ENCODE measurements around the gene HDAC4.
A peak's percentile ranks its signal among the peaks of the same experiment; 100 is the strongest.

The HDAC4 gene

DNA sequence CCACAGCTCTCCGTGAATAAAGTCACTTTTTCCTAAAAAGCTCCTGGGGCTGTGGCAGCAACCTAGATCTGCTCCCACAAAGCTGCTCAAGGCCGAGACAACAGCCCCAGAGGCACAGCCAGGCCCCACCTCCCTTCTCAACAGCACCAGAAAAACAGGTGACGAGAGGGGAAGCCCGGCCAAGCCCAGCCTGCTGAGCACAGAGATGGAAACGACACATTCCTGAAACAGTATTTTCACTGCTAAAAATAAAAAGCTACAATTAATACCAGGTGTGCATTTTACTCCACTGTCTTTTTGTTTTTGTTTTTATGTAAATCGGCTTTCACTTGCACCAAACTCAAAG, 199.3 kb downstream of the HDAC4 start:
- H4K20me1 ChIP-seq (ENCODE audit: insufficient read depth, low read length), result no peaks in the 10 kb centered on the region
- H3K4me2 ChIP-seq (ENCODE audit: low read depth, low read length), result peak overlapping the region; percentile 86
- DNase-seq, result peak; percentile 81
- H3K9me3 ChIP-seq (replicated peaks; ENCODE audit: insufficient read depth, low read length), result no peaks in the 10 kb centered on the region
- H3K4me1 ChIP-seq (ENCODE audit: low read length), result peaks cover 20% of the 10 kb centered on the region
- no peaks in the 10 kb centered on the region for H3K36me3 ChIP-seq (replicated peaks; ENCODE audit: insufficient read depth, low read length)
- no peaks in the 10 kb centered on the region for H3K9me2 ChIP-seq (replicated peaks; ENCODE audit: insufficient read depth, low read length)
- peaks cover 6% of the 10 kb centered on the region for H3F3A ChIP-seq (ENCODE audit: insufficient read depth, low read length)
- peaks cover 37% of the 10 kb centered on the region for H3K79me2 ChIP-seq (ENCODE audit: low read length)
- H3K27ac ChIP-seq (ENCODE audit: low read length), result peak overlapping the region; percentile 60
- TF ChIP-seq EZH2phosphoT487 (IDR thresholded peaks at IDR 0.05; ENCODE audit: low read length) (no peak), EZH2 (optimal IDR thresholded peaks at IDR 0.05; ENCODE audit: low read depth, low read length) (no peak)
- TF ChIP-seq, protein P1, sequence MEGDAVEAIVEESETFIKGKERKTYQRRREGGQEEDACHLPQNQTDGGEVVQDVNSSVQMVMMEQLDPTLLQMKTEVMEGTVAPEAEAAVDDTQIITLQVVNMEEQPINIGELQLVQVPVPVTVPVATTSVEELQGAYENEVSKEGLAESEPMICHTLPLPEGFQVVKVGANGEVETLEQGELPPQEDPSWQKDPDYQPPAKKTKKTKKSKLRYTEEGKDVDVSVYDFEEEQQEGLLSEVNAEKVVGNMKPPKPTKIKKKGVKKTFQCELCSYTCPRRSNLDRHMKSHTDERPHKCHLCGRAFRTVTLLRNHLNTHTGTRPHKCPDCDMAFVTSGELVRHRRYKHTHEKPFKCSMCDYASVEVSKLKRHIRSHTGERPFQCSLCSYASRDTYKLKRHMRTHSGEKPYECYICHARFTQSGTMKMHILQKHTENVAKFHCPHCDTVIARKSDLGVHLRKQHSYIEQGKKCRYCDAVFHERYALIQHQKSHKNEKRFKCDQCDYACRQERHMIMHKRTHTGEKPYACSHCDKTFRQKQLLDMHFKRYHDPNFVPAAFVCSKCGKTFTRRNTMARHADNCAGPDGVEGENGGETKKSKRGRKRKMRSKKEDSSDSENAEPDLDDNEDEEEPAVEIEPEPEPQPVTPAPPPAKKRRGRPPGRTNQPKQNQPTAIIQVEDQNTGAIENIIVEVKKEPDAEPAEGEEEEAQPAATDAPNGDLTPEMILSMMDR (IDR thresholded peaks at IDR 0.05; ENCODE audit: low read length), result no peak
- peak overlapping the region; percentile 53; the same call in 1 of the 2 replicates for H3K9ac ChIP-seq (ENCODE audit: low read length)
- no peak overlapping the region for H2AFZ ChIP-seq (ENCODE audit: low read length)
- no peaks in the 10 kb centered on the region for H3K27me3 ChIP-seq (replicated peaks; ENCODE audit: insufficient read depth, low read length)
- H3K4me3 ChIP-seq (ENCODE audit: low read length), result peak overlapping the region; percentile 32

DNA sequence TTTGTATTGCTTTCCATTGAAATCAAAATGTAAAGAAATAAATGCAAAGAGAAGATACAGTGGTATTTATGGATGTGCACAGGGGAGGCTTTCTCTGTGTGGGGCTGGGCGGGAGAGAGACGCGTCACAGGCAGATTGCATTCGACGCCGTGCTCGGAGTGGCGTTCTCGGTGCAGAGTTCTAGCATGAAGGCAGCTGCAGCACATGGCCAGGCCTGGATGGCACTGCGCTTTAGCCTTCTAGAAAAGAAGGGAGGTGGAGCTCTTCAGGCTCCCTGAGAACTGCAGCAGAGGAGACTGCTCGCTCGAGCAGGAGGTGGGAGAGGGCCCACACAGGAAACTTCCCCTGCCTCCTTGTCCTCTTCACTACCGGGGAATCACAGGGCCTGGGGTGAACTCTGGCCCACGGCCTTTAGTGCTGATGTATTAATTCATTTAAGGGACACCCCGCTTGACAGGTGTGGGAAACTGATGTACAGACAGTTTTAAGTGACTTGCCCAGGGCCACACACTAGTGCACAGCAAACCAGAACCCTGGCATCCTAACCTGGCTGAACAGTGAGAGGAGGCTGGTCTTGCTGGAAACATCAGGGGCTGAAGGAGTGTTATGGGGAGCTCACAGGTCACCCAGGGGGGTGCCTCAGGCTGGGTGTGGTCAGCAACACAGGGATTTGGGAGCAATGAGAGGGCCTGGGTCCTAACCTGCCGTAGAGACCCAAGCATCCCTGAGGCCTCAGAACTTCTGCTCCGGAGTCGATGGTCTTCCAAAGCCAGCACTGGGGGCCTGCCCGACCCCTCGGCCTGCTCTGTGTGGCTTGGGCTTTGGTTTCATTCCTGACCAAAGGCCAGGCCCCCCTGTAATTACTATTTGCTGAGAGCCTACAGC, 199.9 kb downstream of the HDAC4 start:
- H3K9ac ChIP-seq (ENCODE audit: low read length), result peak overlapping the region; percentile 53; the same call in 1 of the 2 replicates
- H4K20me1 ChIP-seq (ENCODE audit: insufficient read depth, low read length), result no peaks in the 10 kb centered on the region
- no peaks in the 10 kb centered on the region for H3K9me2 ChIP-seq (replicated peaks; ENCODE audit: insufficient read depth, low read length)
- DNase-seq, result no peak
- H3K4me1 ChIP-seq (ENCODE audit: low read length), result peaks cover 20% of the 10 kb centered on the region
- no peak overlapping the region for H2AFZ ChIP-seq (ENCODE audit: low read length)
- H3K4me2 ChIP-seq (ENCODE audit: low read depth, low read length), result peak overlapping the region; percentile 86
- TF ChIP-seq, protein P1 (IDR thresholded peaks at IDR 0.05; ENCODE audit: low read length), result no peak
- TF ChIP-seq EZH2 (optimal IDR thresholded peaks at IDR 0.05; ENCODE audit: low read depth, low read length), result no peak
- no peak for TF ChIP-seq EZH2phosphoT487 (IDR thresholded peaks at IDR 0.05; ENCODE audit: low read length)
- H3K9me3 ChIP-seq (replicated peaks; ENCODE audit: insufficient read depth, low read length), result no peaks in the 10 kb centered on the region
- peaks cover 34% of the 10 kb centered on the region for H3K79me2 ChIP-seq (ENCODE audit: low read length)
- H3K4me3 ChIP-seq (ENCODE audit: low read length), result no peak overlapping the region
- H3K27ac ChIP-seq (ENCODE audit: low read length), result peak overlapping the region; percentile 60
- H3F3A ChIP-seq (ENCODE audit: insufficient read depth, low read length), result peaks cover 6% of the 10 kb centered on the region
- no peaks in the 10 kb centered on the region for H3K36me3 ChIP-seq (replicated peaks; ENCODE audit: insufficient read depth, low read length)
- no peaks in the 10 kb centered on the region for H3K27me3 ChIP-seq (replicated peaks; ENCODE audit: insufficient read depth, low read length)

DNA sequence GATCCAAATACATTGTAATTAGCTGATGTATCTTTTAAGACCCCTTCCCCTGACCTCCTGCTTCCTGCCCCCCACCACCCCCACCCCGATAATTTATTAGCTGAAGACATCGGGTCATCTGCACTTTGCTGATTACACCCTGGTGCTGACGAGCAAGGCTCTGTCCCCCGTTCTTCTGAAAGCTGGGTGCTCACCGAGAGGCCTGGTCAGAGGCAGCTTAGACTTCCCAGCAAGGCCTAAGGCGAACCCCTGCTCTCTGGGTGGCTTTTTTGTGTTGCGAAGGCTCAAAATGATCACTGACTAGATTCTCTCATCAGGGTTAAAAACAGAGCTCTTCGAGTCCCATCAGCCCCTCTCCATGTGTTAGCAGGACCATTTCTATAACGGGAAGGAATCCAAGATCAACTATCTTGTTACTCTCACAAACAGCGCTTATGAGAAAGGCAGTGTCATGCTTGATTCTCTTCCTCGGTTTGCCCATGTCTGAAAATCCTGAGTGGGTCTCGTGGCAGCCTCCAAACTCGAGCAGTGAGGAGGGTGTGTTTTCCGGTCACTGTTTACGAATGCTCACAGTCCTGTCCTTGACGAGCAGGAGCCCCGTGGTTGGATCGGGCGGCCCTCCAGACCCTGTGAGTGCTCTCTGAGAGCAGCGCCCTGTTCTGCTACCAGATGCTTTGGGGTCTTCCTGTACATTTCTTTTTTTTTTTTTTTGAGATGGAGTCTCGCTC, 201.6 kb downstream of the HDAC4 start:
- Histone ChIP-seq H3K79me2 (ENCODE audit: low read length) (peaks cover 27% of the 10 kb centered on the region), H2AFZ (ENCODE audit: low read length) (no peak overlapping the region), H3K27me3 (replicated peaks; ENCODE audit: insufficient read depth, low read length) (no peaks in the 10 kb centered on the region), H3K27ac (ENCODE audit: low read length) (no peak overlapping the region), H3K9me3 (replicated peaks; ENCODE audit: insufficient read depth, low read length) (no peaks in the 10 kb centered on the region), H3K4me2 (ENCODE audit: low read depth, low read length) (no peak overlapping the region), H3K9ac (ENCODE audit: low read length) (no peak overlapping the region), H3K4me1 (ENCODE audit: low read length) (peaks cover 20% of the 10 kb centered on the region), H4K20me1 (ENCODE audit: insufficient read depth, low read length) (no peaks in the 10 kb centered on the region), H3K4me3 (ENCODE audit: low read length) (no peak overlapping the region), H3K9me2 (replicated peaks; ENCODE audit: insufficient read depth, low read length) (no peaks in the 10 kb centered on the region), H3F3A (ENCODE audit: insufficient read depth, low read length) (peaks cover 6% of the 10 kb centered on the region), H3K36me3 (replicated peaks; ENCODE audit: insufficient read depth, low read length) (no peaks in the 10 kb centered on the region)
- no peak for DNase-seq
- TF ChIP-seq EZH2 (optimal IDR thresholded peaks at IDR 0.05; ENCODE audit: low read depth, low read length), result no peak
- TF ChIP-seq, protein P1 (IDR thresholded peaks at IDR 0.05; ENCODE audit: low read length), result no peak
- TF ChIP-seq EZH2phosphoT487 (IDR thresholded peaks at IDR 0.05; ENCODE audit: low read length), result no peak
